Memory B cell (primary cell): ENCODE results near the gene ITGAD.
"Not testable (repeated sequence)": the region's sequence is repeated elsewhere in the genome, so short reads cannot be mapped to it uniquely, and the experiment has no call there.

Source experiments
- ATAC-seq: fragments of 150-1000 bp; cut with Tn5 transposase; 2 replicates; pipeline ENCODE4 v1.10.0; 2021; ENCODE audit warnings: low read depth, mild to moderate bottlenecking, moderate library complexity
- DNase-seq, 2 donors: peaks; one replicate each; pipeline ENCODE4 v3.0.0; 2022; ENCODE audit warnings: low spot score in 2 of 2
- H3K27ac Mint-ChIP-seq: one replicate; pipeline ENCODE4 v1.8.0; 2022; ENCODE audit warnings: mild to moderate bottlenecking, moderate library complexity, mixed read lengths
- H3K27me3 Mint-ChIP-seq: one replicate; pipeline ENCODE4 v1.8.0; 2022; ENCODE audit warnings: mixed read lengths
- H3K36me3 Mint-ChIP-seq: one replicate; pipeline ENCODE4 v1.8.0; 2022; ENCODE audit warnings: mild to moderate bottlenecking, mixed read lengths
- H3K4me1 Mint-ChIP-seq: one replicate; pipeline ENCODE4 v1.8.0; 2022; ENCODE audit warnings: mixed read lengths
- H3K4me3 Mint-ChIP-seq: one replicate; pipeline ENCODE4 v1.8.0; 2022; ENCODE audit warnings: mild to moderate bottlenecking, moderate library complexity, mixed read lengths
- H3K9me3 Mint-ChIP-seq: one replicate; pipeline ENCODE4 v1.8.0; 2022; ENCODE audit warnings: mixed read lengths

ITGAD gene

DNA sequence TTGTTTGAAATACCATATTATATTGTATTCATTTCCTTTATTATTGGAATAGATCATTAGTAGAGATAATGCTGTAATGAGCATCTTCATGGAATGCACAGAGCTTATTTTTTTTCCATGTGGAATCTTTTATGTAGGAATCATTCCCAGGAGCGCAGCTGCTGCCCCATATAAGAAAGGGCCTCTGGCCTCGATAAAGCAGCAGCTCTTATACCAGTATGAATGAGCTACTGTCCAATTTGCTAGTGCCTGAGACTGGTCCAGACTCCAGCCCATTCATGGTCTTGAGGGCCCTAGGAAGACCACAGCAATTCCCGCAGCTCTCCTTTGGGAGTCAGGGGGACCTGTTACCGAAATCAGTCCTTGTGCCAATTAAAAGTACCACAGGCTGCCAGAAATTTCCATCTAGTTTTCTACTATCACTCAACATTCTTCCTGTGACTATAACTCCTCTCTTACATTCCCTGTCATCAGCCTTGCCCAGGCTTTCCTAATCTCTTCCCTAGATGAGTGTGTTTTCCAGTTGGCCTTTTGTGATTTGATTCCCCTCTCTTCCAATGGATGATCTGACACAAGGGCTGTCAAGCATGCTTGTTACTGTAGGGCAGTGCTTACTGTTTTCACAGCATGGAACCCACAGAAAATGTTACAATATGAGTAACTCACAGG lies 47.5 kb downstream of the ITGAD start:
- H3K27ac Mint-ChIP-seq = no peak overlapping the region
- DNase-seq = no peak
- peaks cover 19% of the 10 kb centered on the region for H3K4me1 Mint-ChIP-seq
- peaks cover 4% of the 10 kb centered on the region for H3K27me3 Mint-ChIP-seq
- no peaks in the 10 kb centered on the region for H3K9me3 Mint-ChIP-seq
- H3K36me3 Mint-ChIP-seq = no peaks in the 10 kb centered on the region
- H3K4me3 Mint-ChIP-seq = no peak overlapping the region
- ATAC-seq = no peak

- ATAC-seq (no peak), DNase-seq (no peak)
- H3K4me3 Mint-ChIP-seq = peak overlapping the region; percentile 76
- H3K27me3 Mint-ChIP-seq = peaks cover 4% of the 10 kb centered on the region
- peak overlapping the region; percentile 66 for H3K27ac Mint-ChIP-seq
- no peaks in the 10 kb centered on the region for H3K9me3 Mint-ChIP-seq
- H3K36me3 Mint-ChIP-seq = no peaks in the 10 kb centered on the region
- H3K4me1 Mint-ChIP-seq = peaks cover 19% of the 10 kb centered on the region
Measured at GRCh38 chr16:31441956-31442355, 48.8 kb downstream of the ITGAD start.

DNA sequence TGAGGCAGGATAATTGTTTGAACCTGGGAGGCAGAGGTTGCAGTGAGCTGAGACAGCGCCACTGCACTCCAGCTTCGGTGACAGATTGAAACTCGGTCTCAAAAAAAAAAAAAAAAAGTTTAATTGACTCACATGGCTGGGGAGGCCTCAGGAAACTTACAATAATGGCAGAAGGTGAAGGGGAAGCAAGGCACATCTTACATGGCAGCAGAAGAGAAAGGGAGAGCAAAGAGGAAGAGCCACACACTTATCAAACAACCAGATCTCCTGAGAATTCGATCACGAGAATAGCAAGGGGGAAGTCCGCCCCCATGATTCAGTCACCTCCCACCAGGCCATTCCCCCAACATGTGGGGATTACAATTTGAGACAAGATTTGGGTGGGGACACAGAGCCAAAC lies 52.8 kb downstream of the ITGAD start:
- ATAC-seq, H3K9me3 Mint-ChIP-seq, H3K4me1 Mint-ChIP-seq, H3K4me3 Mint-ChIP-seq, H3K27me3 Mint-ChIP-seq, DNase-seq, H3K36me3 Mint-ChIP-seq, H3K27ac Mint-ChIP-seq: not testable (repeated sequence)

DNA sequence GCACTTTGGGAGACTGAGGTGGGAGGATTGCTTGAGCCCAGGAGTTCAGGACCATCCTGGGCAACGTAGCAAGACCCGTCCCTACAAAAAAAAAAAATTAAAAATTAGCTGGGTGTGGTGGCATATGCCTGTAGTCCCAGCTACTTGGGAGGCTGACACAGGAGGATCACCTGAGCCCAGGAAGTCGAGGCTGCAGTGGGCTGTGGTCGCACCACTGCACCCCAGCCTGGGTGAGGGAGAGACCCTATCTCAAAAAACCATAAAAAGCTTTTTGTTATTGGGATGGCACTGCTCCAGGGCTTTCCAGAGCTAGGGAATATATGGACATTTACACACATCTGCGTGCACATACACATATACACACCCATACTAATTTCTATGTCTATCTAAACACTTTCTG lies 58.1 kb downstream of the ITGAD start:
- H3K4me1 Mint-ChIP-seq = peaks cover 18% of the 10 kb centered on the region
- H3K36me3 Mint-ChIP-seq = peaks cover 3% of the 10 kb centered on the region
- no peaks in the 10 kb centered on the region for H3K9me3 Mint-ChIP-seq
- no peaks in the 10 kb centered on the region for H3K27me3 Mint-ChIP-seq
- DNase-seq = no peak
- no peak overlapping the region for H3K4me3 Mint-ChIP-seq
- ATAC-seq = no peak
- H3K27ac Mint-ChIP-seq = peak overlapping the region; percentile 48

- peak overlapping the region; percentile 6 for H3K27ac Mint-ChIP-seq
- no peak overlapping the region for H3K4me3 Mint-ChIP-seq
- no peak for ATAC-seq
- H3K4me1 Mint-ChIP-seq = peaks cover 18% of the 10 kb centered on the region
- no peak for DNase-seq
- no peaks in the 10 kb centered on the region for H3K9me3 Mint-ChIP-seq
- H3K36me3 Mint-ChIP-seq = peaks cover 3% of the 10 kb centered on the region
- H3K27me3 Mint-ChIP-seq = no peaks in the 10 kb centered on the region
Measured at GRCh38 chr16:31451681-31452351, 58.7 kb downstream of the ITGAD start.

DNA sequence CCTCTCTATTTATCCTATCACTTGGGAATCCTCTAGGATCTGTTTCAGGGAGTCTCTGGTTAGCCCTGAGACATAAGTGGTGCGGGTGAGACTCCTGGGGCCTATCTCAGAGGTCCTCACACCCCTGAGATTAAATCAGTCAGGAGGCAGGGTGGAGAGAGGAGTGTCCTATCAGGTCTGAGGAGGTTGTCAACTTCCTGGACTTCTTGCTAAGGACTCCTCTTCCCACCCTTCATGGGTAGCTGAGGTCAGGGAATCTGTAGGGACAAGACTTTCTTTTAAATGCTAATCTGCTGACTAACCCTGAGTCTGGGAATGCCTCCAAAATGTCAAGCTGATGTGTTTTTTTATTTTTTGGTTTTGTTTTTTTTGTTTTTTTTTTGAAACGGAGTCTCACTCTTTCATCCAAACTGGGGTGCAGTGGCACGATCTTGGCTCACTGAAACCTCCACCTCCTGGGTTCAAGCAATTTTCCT lies 59.5 kb downstream of the ITGAD start:
- Mint-ChIP-seq H3K36me3 (peaks cover 3% of the 10 kb centered on the region), H3K4me3 (no peak overlapping the region), H3K27ac (no peak overlapping the region), H3K27me3 (no peaks in the 10 kb centered on the region), H3K4me1 (peaks cover 18% of the 10 kb centered on the region), H3K9me3 (no peaks in the 10 kb centered on the region)
- ATAC-seq (no peak), DNase-seq (no peak)

DNA sequence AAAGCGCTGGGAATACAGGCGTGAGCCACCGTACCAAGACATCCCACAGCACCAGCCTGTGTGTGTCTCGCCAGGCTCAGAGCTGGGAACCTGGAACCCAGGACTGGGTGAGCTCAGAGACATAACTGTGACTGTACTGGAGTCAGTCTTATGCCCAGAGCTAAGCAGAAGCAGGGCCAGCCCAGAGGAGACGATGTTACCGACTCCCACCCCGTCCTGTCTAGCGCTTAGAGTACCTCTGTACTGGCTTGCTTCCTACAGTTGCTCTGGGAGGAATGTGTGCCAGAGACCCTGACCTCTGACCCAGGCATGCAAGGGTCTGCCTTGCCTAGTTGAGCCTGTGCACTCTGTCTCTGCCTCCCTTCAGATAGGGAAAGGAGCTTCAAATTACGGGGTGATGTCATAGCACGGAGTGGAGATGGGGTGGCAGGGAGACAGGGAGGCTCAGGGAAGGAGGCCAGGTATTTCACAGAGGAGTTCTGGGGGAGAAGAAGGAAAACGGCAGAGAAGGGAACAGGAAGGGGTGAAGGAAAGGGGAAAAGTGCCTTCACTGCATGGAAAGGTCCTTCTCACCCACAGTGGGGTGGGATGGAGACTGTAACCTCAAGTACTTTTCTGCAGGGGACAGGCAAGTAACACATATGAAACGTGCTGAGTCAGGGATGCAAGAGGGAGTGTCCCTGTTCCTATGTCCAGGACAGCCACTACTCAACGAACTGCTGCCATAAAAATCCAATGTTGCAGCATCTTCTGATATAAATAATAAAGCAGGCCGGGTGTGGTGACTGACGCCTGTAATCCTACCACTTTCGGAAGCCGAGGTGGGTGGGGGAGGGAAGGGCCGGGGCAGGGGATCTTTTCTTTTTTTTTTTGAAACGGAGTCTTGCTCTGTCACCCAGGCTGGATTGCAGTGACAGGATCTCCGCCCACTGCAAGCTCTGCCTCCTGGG lies 60.4 kb downstream of the ITGAD start:
- Mint-ChIP-seq H3K4me3 (no peak overlapping the region), H3K27ac (peak overlapping the region; percentile 33), H3K9me3 (no peaks in the 10 kb centered on the region), H3K27me3 (no peaks in the 10 kb centered on the region), H3K4me1 (peaks cover 24% of the 10 kb centered on the region), H3K36me3 (peaks cover 3% of the 10 kb centered on the region)
- DNase-seq (no peak), ATAC-seq (no peak)

GRCh38 chr16:31455601-31456314 lies 62.6 kb downstream of the ITGAD start:
- Mint-ChIP-seq H3K9me3 (no peaks in the 10 kb centered on the region), H3K27me3 (no peaks in the 10 kb centered on the region), H3K36me3 (peaks cover 3% of the 10 kb centered on the region), H3K4me3 (peak overlapping the region; percentile 9), H3K4me1 (peaks cover 31% of the 10 kb centered on the region), H3K27ac (peak overlapping the region; percentile 76)
- DNase-seq = no peak
- no peak for ATAC-seq

- H3K27me3 Mint-ChIP-seq = no peaks in the 10 kb centered on the region
- H3K4me1 Mint-ChIP-seq = peaks cover 27% of the 10 kb centered on the region
- no peaks in the 10 kb centered on the region for H3K9me3 Mint-ChIP-seq
- H3K27ac Mint-ChIP-seq = no peak overlapping the region
- H3K4me3 Mint-ChIP-seq = no peak overlapping the region
- ATAC-seq = no peak
- H3K36me3 Mint-ChIP-seq = peaks cover 2% of the 10 kb centered on the region
- DNase-seq = no peak
Measured at GRCh38 chr16:31456988-31457360, 63.8 kb downstream of the ITGAD start.

GRCh38 chr16:31458073-31458843 lies 65.1 kb downstream of the ITGAD start:
- Mint-ChIP-seq H3K9me3 (no peaks in the 10 kb centered on the region), H3K27me3 (no peaks in the 10 kb centered on the region), H3K4me1 (peaks cover 27% of the 10 kb centered on the region), H3K27ac (peak overlapping the region; percentile 94), H3K4me3 (peak overlapping the region; percentile 86), H3K36me3 (peaks cover 6% of the 10 kb centered on the region)
- DNase-seq (peak; percentile 53 to 56), ATAC-seq (peak; percentile 18)

GRCh38 chr16:31458844-31459686 lies 65.9 kb downstream of the ITGAD start, which contains the start of gene ARMC5:
ARMC5 (plus strand) TSS chr16:31459501; CDS start chr16:31459525, 24 bp downstream.
- ATAC-seq = peak; percentile 71
- Mint-ChIP-seq H3K36me3 (peaks cover 8% of the 10 kb centered on the region), H3K27me3 (no peaks in the 10 kb centered on the region), H3K27ac (peak within 1 kb of the TSS; percentile 94), H3K9me3 (no peaks in the 10 kb centered on the region), H3K4me3 (peak within 1 kb of the TSS; percentile 86), H3K4me1 (peaks cover 24% of the 10 kb centered on the region)
- DNase-seq = peak; percentile 80 to 95
